ENCODE data around the gene NR4A3.

DNA sequence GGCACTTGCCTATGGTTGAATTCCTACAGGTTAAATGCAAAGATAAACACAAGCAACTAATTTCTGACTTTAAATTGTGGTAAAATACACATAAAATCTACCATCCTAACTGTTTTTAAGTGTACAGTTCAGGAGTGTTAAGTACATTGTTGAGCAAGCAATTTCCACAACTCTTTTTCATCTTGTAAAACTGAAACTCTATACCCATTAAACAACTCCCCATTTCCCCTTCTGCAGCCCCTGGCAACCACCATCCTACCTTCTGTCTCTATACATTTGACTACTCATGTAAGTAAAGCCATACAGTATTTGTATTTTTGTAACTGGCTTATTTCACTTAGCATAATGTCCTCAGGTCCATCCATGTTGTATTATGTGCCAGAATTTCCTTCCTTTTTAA, 46.3 kb downstream of the NR4A3 start:
- TF ChIP-seq POLR2A (IDR thresholded peaks at IDR 0.05) = no peak
- TF ChIP-seq, protein P1, sequence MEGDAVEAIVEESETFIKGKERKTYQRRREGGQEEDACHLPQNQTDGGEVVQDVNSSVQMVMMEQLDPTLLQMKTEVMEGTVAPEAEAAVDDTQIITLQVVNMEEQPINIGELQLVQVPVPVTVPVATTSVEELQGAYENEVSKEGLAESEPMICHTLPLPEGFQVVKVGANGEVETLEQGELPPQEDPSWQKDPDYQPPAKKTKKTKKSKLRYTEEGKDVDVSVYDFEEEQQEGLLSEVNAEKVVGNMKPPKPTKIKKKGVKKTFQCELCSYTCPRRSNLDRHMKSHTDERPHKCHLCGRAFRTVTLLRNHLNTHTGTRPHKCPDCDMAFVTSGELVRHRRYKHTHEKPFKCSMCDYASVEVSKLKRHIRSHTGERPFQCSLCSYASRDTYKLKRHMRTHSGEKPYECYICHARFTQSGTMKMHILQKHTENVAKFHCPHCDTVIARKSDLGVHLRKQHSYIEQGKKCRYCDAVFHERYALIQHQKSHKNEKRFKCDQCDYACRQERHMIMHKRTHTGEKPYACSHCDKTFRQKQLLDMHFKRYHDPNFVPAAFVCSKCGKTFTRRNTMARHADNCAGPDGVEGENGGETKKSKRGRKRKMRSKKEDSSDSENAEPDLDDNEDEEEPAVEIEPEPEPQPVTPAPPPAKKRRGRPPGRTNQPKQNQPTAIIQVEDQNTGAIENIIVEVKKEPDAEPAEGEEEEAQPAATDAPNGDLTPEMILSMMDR (IDR thresholded peaks at IDR 0.05) = no peak

Measured in Peyer's patch (tissue), 4 donors.